ENCODE measurements around the gene SAMD1.

Gene SAMD1

DNA sequence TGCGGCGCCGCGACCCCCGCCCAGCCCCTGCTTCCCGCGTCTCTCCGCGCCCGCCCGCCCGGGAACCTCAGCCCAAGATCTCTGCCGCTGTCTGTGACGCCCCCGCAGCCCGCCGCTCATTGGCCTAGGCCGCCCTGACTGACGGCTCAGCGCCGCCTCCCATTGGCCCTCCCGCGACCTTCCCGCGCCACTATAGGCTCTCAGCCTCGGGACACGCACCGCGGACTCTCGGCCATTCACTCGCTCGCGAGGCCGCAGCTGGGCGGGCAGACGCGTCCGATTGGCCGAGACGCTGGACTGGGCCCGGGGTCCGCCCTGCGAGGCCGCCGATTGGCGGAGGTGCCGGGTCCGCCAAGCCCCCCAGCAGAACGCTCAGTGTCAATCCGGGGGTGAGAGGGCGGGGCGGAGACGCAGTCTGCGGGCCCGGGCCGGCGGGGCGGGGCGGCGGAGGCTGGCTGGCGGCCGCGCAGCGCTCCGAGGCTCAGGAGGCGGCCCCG, 27.2 kb upstream of the SAMD1 start, which contains the start of gene PRKACA:
Gene PRKACA, minus strand, starts transcription at position 95 of the 497 bp plus-strand sequence. CDS start 215 bp downstream, outside the sequence.
- peaks cover 4% of the 10 kb centered on the region for H3K36me3 Mint-ChIP-seq (ENCODE audit: low read depth)
- H3K9me3 Mint-ChIP-seq: no peaks in the 10 kb centered on the region
- peak within 1 kb of the TSS; percentile 97 for H3K4me3 Mint-ChIP-seq
- no peaks in the 10 kb centered on the region for H3K27me3 Mint-ChIP-seq (ENCODE audit: low read depth)
- H3K4me1 Mint-ChIP-seq (ENCODE audit: low read depth): peaks cover 30% of the 10 kb centered on the region
- H3K27ac Mint-ChIP-seq: peak within 1 kb of the TSS; percentile 92

DNA sequence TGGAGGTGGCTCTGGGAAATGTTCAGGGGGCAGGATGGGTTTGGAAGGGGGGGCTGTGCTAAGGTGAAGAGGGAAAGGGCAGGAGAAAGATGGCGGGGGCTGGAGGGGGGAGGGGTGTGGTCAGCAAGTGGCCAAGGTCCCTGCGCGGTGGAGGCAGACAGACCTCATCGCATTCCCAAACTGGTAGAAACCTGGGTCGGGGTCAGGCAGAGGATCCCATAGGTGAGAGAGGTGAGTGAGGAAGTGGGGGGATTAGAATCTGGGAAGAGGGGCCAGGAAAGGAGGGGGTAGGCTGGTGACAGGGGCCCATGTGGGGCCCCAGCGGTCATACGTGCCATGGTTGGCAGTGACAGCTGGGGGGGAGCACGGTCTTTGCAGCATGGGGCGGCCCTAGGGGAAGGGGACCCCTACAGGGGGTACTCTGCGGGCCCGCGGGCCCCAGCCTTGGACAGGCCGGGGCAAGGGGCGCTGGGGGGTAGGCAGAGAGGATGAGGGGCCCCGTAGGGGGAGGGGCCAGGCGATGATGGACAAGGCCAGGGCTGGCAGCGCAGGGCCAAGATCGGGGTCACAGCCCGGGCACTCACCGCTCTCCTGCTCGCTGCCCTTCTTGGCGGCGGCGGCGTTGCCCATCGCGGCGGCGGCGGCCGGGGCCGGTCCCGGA, 26.5 kb upstream of the SAMD1 start:
- Mint-ChIP-seq H3K27me3 (ENCODE audit: low read depth) (no peaks in the 10 kb centered on the region), H3K36me3 (ENCODE audit: low read depth) (no peaks in the 10 kb centered on the region), H3K4me1 (ENCODE audit: low read depth) (peaks cover 30% of the 10 kb centered on the region), H3K9me3 (no peaks in the 10 kb centered on the region), H3K4me3 (peak overlapping the region; percentile 97), H3K27ac (peak overlapping the region; percentile 71)

DNA sequence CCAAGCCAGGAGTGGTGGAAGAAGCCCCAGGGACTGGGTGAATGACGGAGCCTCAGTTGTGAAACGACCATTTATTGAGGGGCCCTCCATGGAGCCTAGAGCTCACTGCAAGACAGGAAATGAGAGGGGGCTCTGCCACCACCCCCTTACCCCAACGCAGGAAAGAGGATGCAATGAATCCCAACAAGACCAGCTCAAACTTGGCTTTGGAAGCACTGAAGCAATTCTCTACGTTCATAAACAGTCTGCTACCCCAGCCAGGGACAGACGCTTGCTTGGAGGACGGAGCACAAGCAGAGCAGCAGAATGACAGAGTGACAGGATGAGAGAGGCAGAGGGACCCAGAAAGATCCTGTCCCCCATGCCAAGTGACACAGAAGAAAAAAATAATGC, 26.0 kb upstream of the SAMD1 start:
- Mint-ChIP-seq H3K27me3 (ENCODE audit: low read depth) (no peaks in the 10 kb centered on the region), H3K4me1 (ENCODE audit: low read depth) (peaks cover 30% of the 10 kb centered on the region)

DNA sequence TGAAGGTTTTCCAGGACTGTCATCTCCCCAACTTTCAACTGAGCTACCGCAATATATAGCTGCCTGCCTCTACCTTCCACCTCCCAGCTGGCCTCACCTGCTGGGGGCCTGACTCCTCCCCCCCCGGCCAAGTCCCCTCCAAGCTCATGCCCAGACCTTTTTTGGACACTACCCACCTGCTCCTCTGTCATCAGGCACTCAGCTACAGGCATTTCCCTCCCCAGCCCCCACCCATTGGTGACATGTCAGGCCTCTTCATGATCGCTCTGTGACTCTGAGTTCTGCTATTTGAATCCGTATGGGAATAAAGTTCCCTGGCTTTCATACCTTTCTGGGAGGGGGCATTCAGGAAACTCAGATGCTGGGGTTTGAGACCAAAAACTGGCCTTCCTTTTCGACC, 25.2 kb upstream of the SAMD1 start:
- no peaks in the 10 kb centered on the region for H3K9me3 Mint-ChIP-seq
- no peaks in the 10 kb centered on the region for H3K36me3 Mint-ChIP-seq (ENCODE audit: low read depth)
- H3K27ac Mint-ChIP-seq: no peak overlapping the region
- H3K4me3 Mint-ChIP-seq: peak overlapping the region; percentile 97
- no peaks in the 10 kb centered on the region for H3K27me3 Mint-ChIP-seq (ENCODE audit: low read depth)
- peaks cover 30% of the 10 kb centered on the region for H3K4me1 Mint-ChIP-seq (ENCODE audit: low read depth)

More for the DNA sequence above, 26.0 kb upstream of the SAMD1 start:
- Mint-ChIP-seq H3K4me3 (peak overlapping the region; percentile 97), H3K27ac (peak overlapping the region; percentile 71), H3K9me3 (no peaks in the 10 kb centered on the region), H3K36me3 (ENCODE audit: low read depth) (no peaks in the 10 kb centered on the region)

DNA sequence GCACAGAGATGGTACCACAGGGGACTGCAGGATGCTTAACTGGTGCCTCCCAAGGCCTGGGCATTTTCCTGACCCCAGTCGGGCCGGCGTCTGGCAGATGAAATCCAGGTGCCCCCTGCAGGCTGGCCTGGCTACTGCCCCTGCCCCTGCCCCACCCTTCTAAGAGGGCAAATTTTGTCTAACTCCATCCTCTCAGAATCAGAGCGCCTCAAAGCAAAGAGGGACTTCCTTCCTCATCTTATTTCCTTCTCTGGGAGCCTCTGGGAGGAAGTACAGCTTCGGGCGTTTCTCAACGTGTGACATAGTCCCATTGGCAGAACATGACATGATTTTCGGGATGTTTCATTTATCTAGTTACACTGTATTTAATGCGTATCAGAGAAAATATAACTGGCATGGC, 24.3 kb upstream of the SAMD1 start:
- Mint-ChIP-seq H3K4me3 (no peak overlapping the region), H3K27ac (no peak overlapping the region), H3K9me3 (no peaks in the 10 kb centered on the region), H3K27me3 (ENCODE audit: low read depth) (no peaks in the 10 kb centered on the region), H3K4me1 (ENCODE audit: low read depth) (peaks cover 30% of the 10 kb centered on the region), H3K36me3 (ENCODE audit: low read depth) (no peaks in the 10 kb centered on the region)

DNA sequence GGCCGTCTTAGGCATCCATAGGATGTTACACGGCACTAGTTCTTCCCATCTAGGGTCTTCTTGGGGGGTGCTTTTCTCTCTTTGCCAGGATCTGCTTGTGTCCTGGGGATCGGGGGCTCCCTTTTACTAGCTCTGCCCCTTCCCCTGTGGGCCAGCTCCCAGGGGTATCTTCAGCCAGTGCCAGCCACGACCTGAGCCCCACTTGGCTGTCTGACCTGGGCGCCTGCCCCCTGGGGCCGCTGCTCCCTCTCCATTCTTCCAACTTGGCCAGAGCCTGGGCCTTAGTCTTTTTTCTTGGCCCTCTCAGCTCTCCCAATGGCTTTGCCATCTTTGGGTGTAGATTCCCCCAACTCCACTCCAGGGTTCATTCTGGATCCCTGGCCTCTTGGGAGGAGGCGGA, 23.9 kb upstream of the SAMD1 start:
- Mint-ChIP-seq H3K27me3 (ENCODE audit: low read depth) (no peaks in the 10 kb centered on the region), H3K4me1 (ENCODE audit: low read depth) (peaks cover 30% of the 10 kb centered on the region), H3K9me3 (no peaks in the 10 kb centered on the region), H3K27ac (no peak overlapping the region), H3K4me3 (no peak overlapping the region), H3K36me3 (ENCODE audit: low read depth) (no peaks in the 10 kb centered on the region)

DNA sequence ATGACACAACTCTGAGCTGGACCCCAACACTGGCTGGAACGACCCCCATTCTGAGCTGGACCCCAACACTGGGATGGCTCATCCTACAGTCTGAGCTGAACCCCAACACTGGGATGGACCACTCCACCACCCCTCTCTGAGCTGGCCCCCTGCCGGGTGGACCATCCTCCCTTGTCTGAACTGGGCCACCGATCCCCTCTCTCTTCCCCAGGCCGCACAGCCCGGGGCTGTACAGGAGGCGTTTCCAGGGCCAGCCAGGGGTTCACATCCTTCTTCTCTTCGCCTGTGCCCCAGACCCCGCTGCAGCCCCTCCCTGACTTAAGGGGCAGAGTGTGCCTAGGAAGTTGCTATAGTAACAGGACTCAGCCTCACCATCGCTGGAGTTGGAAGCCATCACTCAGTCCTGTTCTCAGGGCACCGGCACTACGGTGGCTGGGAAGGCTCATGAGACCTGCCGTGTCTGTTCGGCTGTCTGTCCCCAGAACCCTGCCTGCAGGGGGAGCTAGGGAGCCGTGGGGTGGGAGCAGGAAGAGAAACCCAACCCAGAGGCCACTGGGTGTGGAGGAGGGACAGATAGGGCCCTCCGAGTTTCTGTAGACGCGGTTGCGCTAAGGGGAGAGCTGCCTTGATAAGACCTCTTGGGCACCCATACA, 23.3 kb upstream of the SAMD1 start:
- H3K9me3 Mint-ChIP-seq: no peaks in the 10 kb centered on the region
- H3K4me3 Mint-ChIP-seq: no peak overlapping the region
- H3K4me1 Mint-ChIP-seq (ENCODE audit: low read depth): peaks cover 26% of the 10 kb centered on the region
- H3K27me3 Mint-ChIP-seq (ENCODE audit: low read depth): no peaks in the 10 kb centered on the region
- H3K36me3 Mint-ChIP-seq (ENCODE audit: low read depth): no peaks in the 10 kb centered on the region
- no peak overlapping the region for H3K27ac Mint-ChIP-seq

DNA sequence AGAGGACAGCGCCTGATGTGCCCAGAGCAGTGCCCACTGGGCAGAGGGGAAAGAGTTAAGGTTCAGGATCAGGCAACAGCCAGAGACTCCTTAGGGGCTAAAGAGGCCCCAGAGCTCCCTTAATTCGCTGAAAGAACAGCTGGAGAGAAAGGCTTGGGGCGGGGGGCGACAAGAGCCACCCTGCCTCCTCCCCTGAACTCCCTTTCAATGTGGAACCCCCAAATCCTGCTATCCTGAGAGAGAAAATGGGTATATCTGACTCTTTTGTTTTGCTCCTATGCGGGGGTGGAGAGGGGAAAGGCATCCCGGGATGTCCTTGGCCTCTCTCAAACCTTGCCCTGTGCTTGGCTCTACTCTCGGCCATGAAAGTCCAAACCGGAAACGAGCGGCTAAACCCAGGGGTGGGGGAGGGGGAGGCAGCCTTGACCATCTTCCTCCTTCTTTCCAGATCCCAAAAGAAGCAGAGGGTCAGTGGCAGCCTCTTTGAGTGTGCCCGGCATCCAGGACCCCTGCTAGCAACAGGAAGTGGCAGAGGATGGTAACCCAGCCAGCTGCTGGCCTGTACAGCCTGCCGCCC, 22.3 kb upstream of the SAMD1 start:
- no peak overlapping the region for H3K4me3 Mint-ChIP-seq
- H3K4me1 Mint-ChIP-seq (ENCODE audit: low read depth): peaks cover 20% of the 10 kb centered on the region
- H3K27me3 Mint-ChIP-seq (ENCODE audit: low read depth): no peaks in the 10 kb centered on the region
- no peaks in the 10 kb centered on the region for H3K36me3 Mint-ChIP-seq (ENCODE audit: low read depth)
- no peaks in the 10 kb centered on the region for H3K9me3 Mint-ChIP-seq
- no peak overlapping the region for H3K27ac Mint-ChIP-seq

DNA sequence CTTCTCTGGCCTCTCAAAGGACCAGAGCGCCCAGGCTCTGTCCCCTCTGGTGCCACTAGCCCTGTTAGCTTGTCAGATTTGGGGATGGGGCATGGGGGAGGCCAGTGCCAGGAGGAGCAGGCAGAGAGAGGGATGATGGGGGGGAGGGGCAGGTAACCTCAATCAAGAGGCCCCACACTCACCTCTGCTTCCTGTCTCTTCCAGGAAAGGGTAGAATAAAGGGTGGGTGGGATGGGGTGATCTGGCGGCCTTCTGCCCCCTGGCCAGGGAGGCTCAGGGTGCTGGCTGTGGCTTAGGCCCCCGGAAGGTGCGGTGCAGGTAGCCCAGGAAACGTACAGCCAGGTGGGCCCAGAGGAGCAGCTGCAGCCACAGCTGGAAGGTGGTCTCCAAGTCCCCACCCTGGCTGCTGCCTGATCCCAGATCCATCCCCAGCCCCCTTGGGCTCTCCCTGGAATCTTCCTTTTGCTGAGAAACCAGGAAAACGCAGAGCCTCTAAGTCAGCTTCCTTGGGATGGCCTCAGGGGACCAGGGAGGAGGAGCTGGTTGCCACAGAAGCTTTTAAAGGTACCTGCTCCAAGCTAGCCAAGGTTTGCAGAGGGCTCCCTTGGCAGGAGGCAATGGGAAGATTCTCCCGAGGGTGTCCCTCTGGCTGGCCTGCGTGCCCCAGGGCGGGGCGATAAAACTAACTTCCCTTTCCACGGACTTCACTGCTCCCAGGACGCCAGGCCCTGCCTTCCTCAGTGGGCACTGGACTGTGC, 21.7 kb upstream of the SAMD1 start:
- Mint-ChIP-seq H3K27me3 (ENCODE audit: low read depth) (no peaks in the 10 kb centered on the region), H3K27ac (no peak overlapping the region), H3K36me3 (ENCODE audit: low read depth) (peaks cover 2% of the 10 kb centered on the region), H3K4me3 (no peak overlapping the region), H3K9me3 (no peaks in the 10 kb centered on the region), H3K4me1 (ENCODE audit: low read depth) (peaks cover 20% of the 10 kb centered on the region)

DNA sequence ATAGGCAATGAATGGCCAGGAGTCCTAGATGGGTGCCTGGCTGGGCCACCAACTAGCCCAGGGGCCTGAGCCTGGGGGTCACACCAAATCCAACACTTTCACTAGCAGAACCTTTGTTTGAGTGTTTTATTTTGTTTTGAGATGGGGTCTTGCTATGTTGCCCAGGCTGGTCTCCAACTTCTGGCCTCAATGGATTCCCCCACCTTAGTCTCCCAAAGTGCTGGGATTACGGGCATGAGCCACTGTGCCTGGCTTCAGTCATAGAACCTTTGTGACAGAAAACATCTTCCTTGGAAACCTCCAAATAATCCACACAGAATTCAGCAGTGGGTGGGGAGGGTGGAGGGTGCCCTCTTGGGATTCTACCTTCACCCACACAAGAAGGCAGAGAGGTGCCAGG, 20.9 kb upstream of the SAMD1 start:
- H3K4me3 Mint-ChIP-seq: no peak overlapping the region
- peaks cover 15% of the 10 kb centered on the region for H3K4me1 Mint-ChIP-seq (ENCODE audit: low read depth)
- H3K36me3 Mint-ChIP-seq (ENCODE audit: low read depth): peaks cover 3% of the 10 kb centered on the region
- H3K9me3 Mint-ChIP-seq: no peaks in the 10 kb centered on the region
- H3K27me3 Mint-ChIP-seq (ENCODE audit: low read depth): no peaks in the 10 kb centered on the region
- no peak overlapping the region for H3K27ac Mint-ChIP-seq

DNA sequence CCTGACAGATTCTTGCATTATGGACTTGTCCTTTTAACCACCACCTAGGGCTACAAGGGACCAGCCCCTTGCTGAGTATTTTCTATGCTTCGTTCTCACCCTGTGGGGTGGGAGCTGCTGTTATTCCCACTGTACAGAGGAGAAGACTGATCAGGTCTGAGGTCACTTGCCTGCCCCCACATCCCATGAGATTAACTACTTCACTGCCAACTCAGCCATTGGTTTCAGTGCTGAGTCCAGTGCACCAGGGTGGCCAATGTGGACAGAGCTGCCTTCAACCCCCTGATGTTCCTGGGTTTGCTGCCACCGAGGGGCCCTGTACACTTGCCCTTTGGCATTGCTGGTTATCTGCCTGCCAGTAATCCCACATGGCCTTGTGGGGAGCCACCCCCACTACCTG, 20.1 kb upstream of the SAMD1 start:
- H3K4me1 Mint-ChIP-seq (ENCODE audit: low read depth): peaks cover 6% of the 10 kb centered on the region
- H3K27me3 Mint-ChIP-seq (ENCODE audit: low read depth): no peaks in the 10 kb centered on the region
- no peak overlapping the region for H3K4me3 Mint-ChIP-seq
- H3K9me3 Mint-ChIP-seq: no peaks in the 10 kb centered on the region
- peaks cover 3% of the 10 kb centered on the region for H3K36me3 Mint-ChIP-seq (ENCODE audit: low read depth)
- no peak overlapping the region for H3K27ac Mint-ChIP-seq

DNA sequence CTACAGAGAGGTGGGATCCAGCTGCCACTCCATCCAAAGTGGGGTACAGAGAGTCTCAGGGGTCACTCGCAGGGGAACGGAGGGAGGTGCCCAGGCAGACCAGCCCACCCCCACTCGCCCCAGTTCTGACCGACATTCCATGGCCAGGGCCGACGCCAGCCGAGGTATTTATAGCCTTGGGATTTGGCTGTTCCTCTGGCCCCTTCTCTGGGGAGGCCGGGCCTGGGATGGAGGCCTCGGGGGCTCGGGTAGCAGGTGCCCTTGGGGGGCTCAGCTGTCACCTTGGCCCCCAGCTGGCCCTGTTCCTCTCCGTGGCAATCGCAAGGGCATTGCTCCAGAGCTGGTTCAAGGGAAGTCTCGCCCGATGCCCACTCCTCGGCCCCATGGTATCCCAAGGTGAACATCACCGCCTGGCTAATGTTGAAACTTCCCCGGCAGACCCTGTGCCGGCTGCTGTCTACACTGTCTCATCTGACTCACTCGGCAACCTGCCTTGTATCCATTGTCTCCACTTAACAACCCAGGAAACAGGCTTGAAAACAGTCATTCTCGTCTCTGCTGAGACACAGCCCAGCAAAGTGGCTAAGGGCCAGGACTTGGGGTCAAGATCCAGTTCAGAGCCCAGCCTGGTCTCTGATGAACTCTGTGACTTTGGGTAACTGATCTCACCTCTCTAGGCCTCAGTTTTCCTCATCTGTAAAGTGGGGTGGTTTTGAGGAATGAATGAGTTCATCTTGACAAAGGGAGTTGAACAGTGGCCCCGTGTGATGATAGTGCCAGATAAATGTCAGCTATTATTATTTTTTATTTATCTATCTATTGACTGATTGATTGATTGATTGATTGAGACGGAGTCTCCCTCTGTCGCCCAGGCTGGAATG, 17.3 kb upstream of the SAMD1 start:
- H3K9me3 Mint-ChIP-seq: no peaks in the 10 kb centered on the region
- H3K27me3 Mint-ChIP-seq (ENCODE audit: low read depth): no peaks in the 10 kb centered on the region
- no peak overlapping the region for H3K4me3 Mint-ChIP-seq
- H3K36me3 Mint-ChIP-seq (ENCODE audit: low read depth): peaks cover 6% of the 10 kb centered on the region
- no peaks in the 10 kb centered on the region for H3K4me1 Mint-ChIP-seq (ENCODE audit: low read depth)
- no peak overlapping the region for H3K27ac Mint-ChIP-seq

DNA sequence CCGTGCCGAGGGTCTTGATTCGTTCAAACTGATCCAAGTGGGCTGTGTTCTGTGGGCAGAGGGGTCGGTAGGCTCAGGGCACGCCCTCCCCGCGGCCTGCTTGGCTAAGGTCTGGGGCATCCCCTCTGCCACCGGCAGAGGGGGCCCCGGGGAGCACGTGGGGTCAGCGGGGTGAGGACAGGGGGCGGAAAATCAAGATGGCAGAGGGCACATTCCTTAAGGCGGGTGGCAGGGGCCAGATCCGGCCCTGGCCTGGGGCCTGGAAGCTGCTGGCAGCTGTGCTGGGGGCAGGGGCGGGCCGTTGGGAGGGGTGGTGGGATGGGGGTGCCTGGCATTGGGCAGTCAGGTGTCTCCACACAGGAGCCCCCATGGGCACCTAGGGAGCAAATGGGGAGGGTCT, 16.3 kb upstream of the SAMD1 start:
- Mint-ChIP-seq H3K4me3 (no peak overlapping the region), H3K9me3 (no peaks in the 10 kb centered on the region), H3K4me1 (ENCODE audit: low read depth) (no peaks in the 10 kb centered on the region), H3K36me3 (ENCODE audit: low read depth) (peaks cover 6% of the 10 kb centered on the region), H3K27ac (no peak overlapping the region), H3K27me3 (ENCODE audit: low read depth) (no peaks in the 10 kb centered on the region)

DNA sequence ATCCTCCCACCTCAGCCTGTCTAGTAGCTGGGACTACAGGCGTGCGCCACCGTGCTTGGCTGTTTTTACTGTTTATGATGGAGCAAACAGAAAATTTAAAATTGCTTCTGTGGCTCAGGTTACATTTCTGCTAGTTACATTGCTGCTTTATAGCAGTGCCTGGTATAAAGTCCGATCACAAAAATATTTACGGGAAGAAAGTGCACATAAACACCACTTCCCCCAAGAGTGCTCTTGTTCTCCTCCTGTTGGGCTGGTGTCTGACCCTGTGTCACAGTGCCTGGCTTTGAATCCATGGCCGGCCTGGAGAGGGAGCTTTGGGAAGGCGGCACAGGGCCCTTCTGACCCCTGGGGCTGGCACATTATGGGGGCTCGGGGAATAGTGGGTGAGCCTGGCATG, 15.1 kb upstream of the SAMD1 start:
- H3K4me3 Mint-ChIP-seq: no peak overlapping the region
- H3K9me3 Mint-ChIP-seq: no peaks in the 10 kb centered on the region
- H3K36me3 Mint-ChIP-seq (ENCODE audit: low read depth): peaks cover 10% of the 10 kb centered on the region
- no peaks in the 10 kb centered on the region for H3K27me3 Mint-ChIP-seq (ENCODE audit: low read depth)
- H3K4me1 Mint-ChIP-seq (ENCODE audit: low read depth): no peaks in the 10 kb centered on the region
- H3K27ac Mint-ChIP-seq: no peak overlapping the region

Data from T-helper 1 cell treated with Interleukin-12 subunit alpha and Interleukin-12 subunit beta and Interleukin-4 antibody, amounts not matched to agents 30 μg/mL and 1 μg/mL, for 36 hours (primary cell).